Lower leg skin (tissue), 3 donors: Measurements from ENCODE around the gene FERD3L.

Source experiments
- CTCF ChIP-seq, 3 donors: fragments of 450-650 bp; IDR thresholded peaks; one replicate each; pipeline ENCODE4 v1.5.1; 2016; ENCODE audit warnings: antibody characterized with exemption in 3 of 3, mild to moderate bottlenecking in 3 of 3, moderate library complexity in 2 of 3
- POLR2A ChIP-seq, 2 donors: fragments of 450-650 bp; IDR thresholded peaks; one replicate each; pipeline ENCODE4 v1.6.1; 2016 to 2017; ENCODE audit warnings: antibody characterized with exemption in 2 of 2, mild to moderate bottlenecking in 1 of 2, moderate library complexity in 1 of 2

- TF ChIP-seq CTCF (IDR thresholded peaks at IDR 0.05), result no peak
- no peak for TF ChIP-seq POLR2A (IDR thresholded peaks at IDR 0.05)
Observed at GRCh38 chr7:19121977-19122588, 23.1 kb downstream of the FERD3L start.
